Stomach (tissue), 9 donors: ENCODE data around the gene KCNK7. TPM values are rescaled to one million over a fixed set of nuclear protein-coding genes. Genes with fewer than 3 reads are reported as not detected.

ENCODE experiments used
- DNase-seq, 2 donors: peaks; one replicate each; pipeline versions ENCODE4 v3.0.0 to v3.0.0-alpha.2; 2013 to 2019
- H3K27ac ChIP-seq, 5 donors: fragments of 200-600 bp in 4 of 5; sonication (generic) in 4 of 5; one replicate each; pipeline ENCODE4 v1.5.1; 2013 to 2019; ENCODE audit warnings: mild to moderate bottlenecking in 1 of 5, moderate library complexity in 1 of 5
- H3K27me3 ChIP-seq, 3 donors: fragments of 200-600 bp; sonication (generic); one replicate each; pipeline ENCODE4 v1.5.1; 2017 to 2019; ENCODE audit warnings: mixed run types in 1 of 3
- H3K36me3 ChIP-seq, 4 donors: fragments of 200-600 bp; sonication (generic); 1 replicate in 3 of 4; 2 replicates in 1 of 4; pipeline ENCODE4 v1.5.1; 2016 to 2019
- H3K4me1 ChIP-seq, 4 donors: fragments of 200-600 bp; sonication (generic); one replicate each; pipeline ENCODE4 v1.5.1; 2016 to 2019
- H3K4me3 ChIP-seq, 4 donors: fragments of 200-600 bp; sonication (generic) in 3 of 4; one replicate each; pipeline ENCODE4 v1.5.1; 2016 to 2019; ENCODE audit warnings: mild to moderate bottlenecking in 1 of 4
- H3K9me3 ChIP-seq, 4 donors: fragments of 200-600 bp; sonication (generic); one replicate each; pipeline ENCODE4 v1.5.1; 2016 to 2019
- EP300 ChIP-seq: sonication (generic); formaldehyde crosslinking; IDR thresholded peaks from one replicate; pipeline ENCODE4 v1.6.1; 2017; ENCODE audit warnings: antibody characterized with exemption
- POLR2A ChIP-seq, 4 donors: fragments of 450-650 bp; IDR thresholded peaks; one replicate each; pipeline ENCODE4 v1.6.1; 2016; ENCODE audit warnings: antibody characterized with exemption in 4 of 4, control low read depth in 2 of 4, mild to moderate bottlenecking in 1 of 4, moderate library complexity in 1 of 4
- POLR2AphosphoS5 ChIP-seq, 3 donors: sonication (generic); formaldehyde crosslinking; IDR thresholded peaks; one replicate each; pipeline ENCODE4 v1.6.1; 2016; ENCODE audit warnings: antibody characterized with exemption in 3 of 3
- WGBS, 5 donors: extraction: QIAGEN DNeasy Blood & Tissue Kit in 3 of 5; methylation state at CpG; one replicate each; pipeline versions ENCODE4 v1.1.5 to v1.1.7; 2013 to 2018; 5-methylcytosine and 5-hydroxymethylcytosine counted together
- intact Hi-C: fragments of 100-400 bp; cut with DNase I; formaldehyde crosslinking; loops from one replicate; pipeline ENCODE4 v1.15.1; 2023; ENCODE audit warnings: low total_unique reads
- polyA plus RNA-seq, 3 donors: library from polyadenylated mRNA; stranded (reverse); fragments of 200-250 nt; gene quantifications; one replicate each; pipeline ENCODE4 v1.2.3, GENCODE V29; 2013
- total RNA-seq, 5 donors: library from RNA; depleted of rRNA; stranded (reverse); fragments of >200 nt; gene quantifications; one replicate each; pipeline versions ENCODE4 v1.1.0 to v1.2.3, GENCODE V29; 2014 to 2016
- TF ChIP-seq, protein P1 (sequence below), 7 experiments: fragments of 450-650 bp in 4 of 7; fragments of 200-600 bp in 3 of 7; sonication (generic) in 3 of 7; IDR thresholded peaks; one replicate each; pipeline ENCODE4 v1.5.1; 2016 to 2019; ENCODE audit warnings: antibody characterized with exemption in 7 of 7, control low read depth in 2 of 7, mild to moderate bottlenecking in 1 of 7
- donor health status: healthy with polysubstance abuse.
- donor health status: Bipolar disorder and iron deficiency.
- donor health status: healthy.

Gene KCNK7
- total and polyA plus RNA-seq, 8 donors = 0.58 to 5.8 (median 3.0) TPM; not detected in 4

DNA sequence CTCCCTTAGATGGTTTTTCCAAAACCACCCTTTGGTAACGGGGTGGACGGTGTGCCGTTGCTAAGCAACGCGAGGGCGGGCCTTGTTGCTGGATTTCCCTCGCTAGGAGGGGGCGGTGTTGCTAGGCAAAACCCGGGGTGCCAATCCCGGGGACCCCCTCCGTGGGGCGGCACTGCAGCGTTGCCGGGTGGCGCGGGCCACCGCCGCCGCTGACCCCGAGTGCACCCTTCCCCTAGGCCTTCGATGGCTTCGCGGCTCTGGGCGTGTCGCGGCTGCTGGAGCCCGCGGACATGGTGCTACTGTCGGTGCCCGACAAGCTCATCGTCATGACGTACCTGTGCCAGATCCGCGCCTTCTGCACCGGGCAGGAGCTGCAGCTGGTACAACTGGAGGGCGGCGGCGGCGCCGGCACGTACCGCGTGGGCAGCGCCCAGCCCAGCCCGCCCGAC lies 10.9 kb downstream of the KCNK7 start:
- Histone ChIP-seq H3K4me3 (peak overlapping the region in 2 of 4 donors; percentile 1 to 9), H3K27me3 (no peaks in the 10 kb centered on the region), H3K27ac (peak overlapping the region in 3 of 5 donors; percentile 23 to 78 (median 71)), H3K4me1 (peaks cover 28 to 80% (median 50%) of the 10 kb centered on the region in 4 donors), H3K36me3 (peaks cover 38 to 83% (median 71%) of the 10 kb centered on the region in 4 donors), H3K9me3 (no peaks in the 10 kb centered on the region)
- intact Hi-C loops = no loop called here
- DNase-seq = peak in 1 of 2 donors; percentile 74
- 31 to 57% (median 48%) methylated on average over 22 to 46 of the region's 46 CpGs for WGBS, 5 donors
- TF ChIP-seq EP300 (no peak), POLR2A (IDR thresholded peaks at IDR 0.05) (no peak), POLR2AphosphoS5 (IDR thresholded peaks at IDR 0.05) (no peak)
- TF ChIP-seq, protein P1, sequence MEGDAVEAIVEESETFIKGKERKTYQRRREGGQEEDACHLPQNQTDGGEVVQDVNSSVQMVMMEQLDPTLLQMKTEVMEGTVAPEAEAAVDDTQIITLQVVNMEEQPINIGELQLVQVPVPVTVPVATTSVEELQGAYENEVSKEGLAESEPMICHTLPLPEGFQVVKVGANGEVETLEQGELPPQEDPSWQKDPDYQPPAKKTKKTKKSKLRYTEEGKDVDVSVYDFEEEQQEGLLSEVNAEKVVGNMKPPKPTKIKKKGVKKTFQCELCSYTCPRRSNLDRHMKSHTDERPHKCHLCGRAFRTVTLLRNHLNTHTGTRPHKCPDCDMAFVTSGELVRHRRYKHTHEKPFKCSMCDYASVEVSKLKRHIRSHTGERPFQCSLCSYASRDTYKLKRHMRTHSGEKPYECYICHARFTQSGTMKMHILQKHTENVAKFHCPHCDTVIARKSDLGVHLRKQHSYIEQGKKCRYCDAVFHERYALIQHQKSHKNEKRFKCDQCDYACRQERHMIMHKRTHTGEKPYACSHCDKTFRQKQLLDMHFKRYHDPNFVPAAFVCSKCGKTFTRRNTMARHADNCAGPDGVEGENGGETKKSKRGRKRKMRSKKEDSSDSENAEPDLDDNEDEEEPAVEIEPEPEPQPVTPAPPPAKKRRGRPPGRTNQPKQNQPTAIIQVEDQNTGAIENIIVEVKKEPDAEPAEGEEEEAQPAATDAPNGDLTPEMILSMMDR (IDR thresholded peaks at IDR 0.05) = no peak

DNA sequence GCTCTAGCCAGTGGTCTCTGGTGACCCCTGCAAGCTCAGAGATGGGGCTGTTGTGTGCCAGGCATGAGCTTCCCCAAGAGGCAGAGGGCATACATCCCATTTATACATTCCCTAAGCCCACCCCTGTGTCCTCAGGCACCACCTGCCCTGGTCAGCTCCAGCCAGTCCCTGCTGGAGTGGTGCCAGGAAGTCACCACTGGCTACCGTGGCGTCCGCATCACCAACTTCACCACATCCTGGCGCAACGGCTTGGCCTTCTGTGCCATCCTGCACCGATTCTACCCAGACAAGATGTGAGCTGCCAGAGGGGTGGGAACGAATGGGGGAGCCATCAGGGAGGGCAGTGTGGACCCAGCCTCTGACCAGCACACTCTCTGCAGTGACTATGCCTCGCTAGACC lies 11.5 kb downstream of the KCNK7 start:
- no peak for DNase-seq
- intact Hi-C loops = no loop called here

DNA sequence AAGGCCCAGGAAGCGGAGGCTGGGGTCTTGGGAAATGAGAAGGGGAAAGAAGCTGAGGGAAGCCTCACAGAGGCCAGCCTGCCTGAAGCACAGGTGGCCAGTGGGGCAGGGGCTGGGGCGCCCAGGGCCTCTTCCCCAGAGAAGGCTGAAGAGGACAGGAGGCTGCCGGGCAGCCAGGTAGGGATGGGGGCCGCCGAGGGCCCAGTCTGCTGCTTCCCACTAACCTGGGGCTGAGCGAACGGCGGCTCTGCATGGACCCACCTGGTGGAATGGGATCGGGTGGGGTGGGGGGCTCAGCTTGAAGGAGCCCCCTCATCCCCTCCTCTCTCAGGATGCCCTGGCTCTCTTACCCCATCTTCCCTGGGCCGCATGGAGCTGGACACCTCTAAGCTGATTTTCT lies 12.0 kb downstream of the KCNK7 start:
- Histone ChIP-seq H3K4me1 (peaks cover 29 to 80% (median 48%) of the 10 kb centered on the region in 4 donors), H3K4me3 (no peak overlapping the region), H3K27ac (peak overlapping the region in 2 of 5 donors; percentile 7 to 78), H3K9me3 (no peaks in the 10 kb centered on the region), H3K36me3 (peaks cover 48 to 89% (median 77%) of the 10 kb centered on the region in 4 donors), H3K27me3 (no peaks in the 10 kb centered on the region)
- TF ChIP-seq EP300 (no peak), POLR2A (IDR thresholded peaks at IDR 0.05) (no peak), POLR2AphosphoS5 (IDR thresholded peaks at IDR 0.05) (no peak)
- TF ChIP-seq, protein P1 (IDR thresholded peaks at IDR 0.05) = no peak
- intact Hi-C loops = no loop called here
- DNase-seq = no peak
- WGBS, 5 donors = 80 to 100% (median 93%) methylated on average over 3 to 10 of the region's 10 CpGs

More for the DNA sequence above, 11.5 kb downstream of the KCNK7 start:
- Histone ChIP-seq H3K27ac (peak overlapping the region in 4 of 5 donors; percentile 18 to 78 (median 47)), H3K27me3 (no peaks in the 10 kb centered on the region), H3K4me3 (no peak overlapping the region), H3K9me3 (no peaks in the 10 kb centered on the region), H3K36me3 (peaks cover 45 to 84% (median 72%) of the 10 kb centered on the region in 4 donors), H3K4me1 (peaks cover 28 to 80% (median 48%) of the 10 kb centered on the region in 4 donors)
- no peak for TF ChIP-seq POLR2A (IDR thresholded peaks at IDR 0.05)
- TF ChIP-seq POLR2AphosphoS5 (IDR thresholded peaks at IDR 0.05) = no peak
- WGBS, 5 donors = 62 to 77% (median 68%) methylated on average over 8 of the region's 8 CpGs

DNA sequence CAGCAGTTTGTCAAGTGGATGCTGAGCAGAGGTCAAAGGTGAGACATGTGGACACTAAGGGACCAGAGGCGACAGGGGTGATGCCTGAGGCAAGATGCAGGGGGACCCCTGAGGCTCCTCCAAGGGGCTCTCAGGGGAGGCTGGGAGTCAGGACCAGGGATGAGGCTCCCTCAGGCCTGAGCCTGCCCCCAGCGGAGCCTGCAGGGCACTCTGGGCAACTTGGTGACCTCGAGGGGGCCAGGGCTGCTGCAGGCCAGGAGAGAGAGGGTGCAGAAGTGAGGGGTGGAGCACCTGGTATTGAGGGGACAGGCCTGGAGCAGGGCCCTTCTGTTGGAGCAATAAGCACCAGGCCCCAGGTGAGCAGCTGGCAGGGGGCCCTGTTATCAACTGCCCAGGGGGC lies 13.7 kb downstream of the KCNK7 start:
- Histone ChIP-seq H3K27ac (peak overlapping the region in 2 of 5 donors; percentile 18 to 52), H3K9me3 (no peaks in the 10 kb centered on the region), H3K36me3 (peaks cover 48 to 85% (median 76%) of the 10 kb centered on the region in 4 donors), H3K4me1 (peaks cover 30 to 80% (median 48%) of the 10 kb centered on the region in 4 donors), H3K4me3 (no peak overlapping the region), H3K27me3 (no peaks in the 10 kb centered on the region)
- DNase-seq = no peak
- TF ChIP-seq EP300 = no peak
- no peak for TF ChIP-seq POLR2A (IDR thresholded peaks at IDR 0.05)
- TF ChIP-seq, protein P1 (IDR thresholded peaks at IDR 0.05) = no peak
- TF ChIP-seq POLR2AphosphoS5 (IDR thresholded peaks at IDR 0.05) = no peak
- intact Hi-C loops = no loop called here
- WGBS, 5 donors = 84 to 92% (median 89%) methylated on average over 3 of the region's 3 CpGs

DNA sequence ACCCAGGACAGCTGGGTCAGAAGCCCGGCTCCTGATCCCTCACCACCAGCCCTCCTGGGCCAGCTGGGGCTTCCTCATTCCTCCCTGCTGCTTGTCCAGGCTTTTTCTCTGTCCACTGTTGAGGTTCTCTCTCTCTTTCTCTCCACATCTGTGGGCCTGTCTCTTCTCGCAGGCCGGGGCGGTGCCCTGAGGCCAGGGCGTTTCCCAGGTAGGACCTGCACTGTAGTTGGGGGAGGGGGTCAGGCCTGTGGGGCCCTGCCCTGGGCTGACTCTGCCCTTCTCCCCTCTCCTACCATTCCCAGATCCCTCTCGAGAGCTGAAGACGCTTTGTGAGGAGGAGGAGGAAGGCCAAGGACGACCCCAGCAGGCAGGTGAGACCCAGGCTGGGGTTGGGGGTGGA lies 14.8 kb downstream of the KCNK7 start:
- Histone ChIP-seq H3K27ac (peak overlapping the region in 2 of 5 donors; percentile 1 to 52), H3K9me3 (no peaks in the 10 kb centered on the region), H3K36me3 (peaks cover 48 to 74% (median 68%) of the 10 kb centered on the region in 4 donors), H3K4me3 (no peak overlapping the region), H3K4me1 (peaks cover 39 to 76% (median 46%) of the 10 kb centered on the region in 4 donors), H3K27me3 (no peaks in the 10 kb centered on the region)
- no peak for TF ChIP-seq EP300
- TF ChIP-seq POLR2A (IDR thresholded peaks at IDR 0.05) = no peak
- TF ChIP-seq, protein P1 (IDR thresholded peaks at IDR 0.05) = no peak
- no peak for TF ChIP-seq POLR2AphosphoS5 (IDR thresholded peaks at IDR 0.05)
- intact Hi-C loops = no loop called here
- DNase-seq = no peak
- WGBS, 5 donors = 87 to 96% (median 92%) methylated on average over 8 of the region's 8 CpGs
